HUDEP-2 (cell line): ENCODE data around the gene AGTRAP.

Source experiments
- DNase-seq, 76 experiments: peaks; one replicate each; lab custom pipeline; 2025; ENCODE audit not compliant: unreplicated experiment in 76 of 76; lab: John Stamatoyannopoulos, UW

AGTRAP gene

GRCh38 chr1:11795238-11795890 lies 59.4 kb downstream of the AGTRAP start:
- no peak for DNase-seq

DNA sequence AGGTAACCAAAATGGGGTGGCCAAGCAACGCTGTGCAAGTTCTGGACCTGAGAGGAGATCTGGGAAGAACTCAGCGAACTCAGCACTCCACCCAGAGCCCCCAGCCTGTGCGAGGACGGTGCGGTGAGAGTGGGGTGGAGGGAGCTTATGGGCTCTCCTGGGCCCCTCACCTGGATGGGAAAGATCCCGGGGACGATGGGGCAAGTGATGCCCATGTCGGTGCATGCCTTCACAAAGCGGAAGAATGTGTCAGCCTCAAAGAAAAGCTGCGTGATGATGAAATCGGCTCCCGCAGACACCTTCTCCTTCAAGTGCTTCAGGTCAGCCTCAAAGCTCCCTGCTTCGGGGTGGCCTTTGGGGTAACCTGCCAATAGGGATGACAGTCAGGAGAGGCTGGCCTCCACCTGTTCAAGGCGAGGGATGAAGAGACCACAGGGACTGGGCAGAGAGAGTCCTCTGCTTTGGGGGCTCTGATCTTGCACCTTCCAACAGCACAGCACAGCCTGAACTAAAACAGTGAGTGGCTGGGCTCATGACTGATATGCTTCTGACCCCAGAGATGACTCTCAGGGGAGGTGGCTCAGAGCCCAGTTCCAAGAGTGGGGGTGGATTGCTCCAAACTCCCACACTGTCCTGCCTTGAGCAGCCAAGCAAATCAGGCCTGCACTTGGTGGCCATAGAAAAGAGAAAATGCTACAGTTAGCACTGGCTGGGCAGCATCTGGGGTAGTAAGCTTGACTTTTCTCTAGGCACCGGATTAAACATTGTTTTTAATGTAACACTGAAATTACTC lies 60.3 kb downstream of the AGTRAP start:
- DNase-seq = peak in 72 of 76 experiments; percentile 31 to 88 (median 64)

DNA sequence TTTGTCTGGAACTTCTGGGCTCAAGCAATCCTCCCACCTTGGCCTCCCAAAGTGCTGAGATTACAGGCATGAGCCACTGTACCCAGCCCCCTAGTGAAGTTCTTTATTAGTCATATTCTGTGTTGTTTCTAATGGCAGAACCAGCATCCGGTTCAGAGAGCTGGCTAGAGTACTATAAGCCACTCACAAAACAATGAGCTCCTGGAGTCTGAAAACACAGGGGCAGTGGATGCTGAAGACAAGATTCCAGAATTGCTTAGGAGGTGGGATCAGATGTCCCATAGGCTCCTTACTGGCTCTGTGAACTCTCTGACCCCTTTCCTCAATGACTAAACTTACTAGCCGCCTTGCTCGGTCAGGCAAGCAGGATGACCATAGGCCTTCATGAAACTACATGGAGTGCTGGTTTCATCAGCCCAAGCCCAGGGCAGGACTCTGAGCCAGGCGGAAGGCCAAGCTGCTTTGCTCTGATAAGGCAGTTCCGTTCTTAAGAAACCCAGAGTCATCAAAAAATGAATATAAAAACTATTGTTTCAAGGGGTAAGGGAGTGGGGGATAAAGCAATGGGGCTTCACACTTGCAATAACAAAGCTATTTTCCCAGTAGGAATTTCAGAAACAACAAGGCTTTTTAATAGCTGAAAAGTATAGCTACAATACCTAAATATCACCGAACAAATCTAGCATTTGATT lies 61.7 kb downstream of the AGTRAP start:
- peak in 74 of 76 experiments; percentile 36 to 92 (median 83) for DNase-seq

GRCh38 chr1:11799099-11799498 lies 63.2 kb downstream of the AGTRAP start:
- no peak for DNase-seq

GRCh38 chr1:11799896-11800295 lies 64.0 kb downstream of the AGTRAP start:
- DNase-seq = no peak

- no peak for DNase-seq
Observed at GRCh38 chr1:11800391-11800755, 64.4 kb downstream of the AGTRAP start.
